SU-DHL-6 (cell line): ENCODE measurements around the gene HCFC1.

ENCODE experiments used
- EZH2phosphoT487 ChIP-seq: fragments of 200-600 bp; sonication (generic), shearing (Covaris generic); conservative IDR thresholded peaks from 2 replicates; pipeline ENCODE4 v1.6.1; 2018; ENCODE audit warnings: mild to moderate bottlenecking, antibody characterized with exemption, low read length, moderate library complexity, mixed read lengths
- TF ChIP-seq, protein P1 (sequence below): fragments of 200-600 bp; sonication (generic); IDR thresholded peaks from one replicate; pipeline ENCODE4 v1.5.1; 2017; ENCODE audit warnings: antibody characterized with exemption, mild to moderate bottlenecking, low read length, moderate library complexity; ENCODE audit not compliant: insufficient read depth, poor library complexity, severe bottlenecking

DNA sequence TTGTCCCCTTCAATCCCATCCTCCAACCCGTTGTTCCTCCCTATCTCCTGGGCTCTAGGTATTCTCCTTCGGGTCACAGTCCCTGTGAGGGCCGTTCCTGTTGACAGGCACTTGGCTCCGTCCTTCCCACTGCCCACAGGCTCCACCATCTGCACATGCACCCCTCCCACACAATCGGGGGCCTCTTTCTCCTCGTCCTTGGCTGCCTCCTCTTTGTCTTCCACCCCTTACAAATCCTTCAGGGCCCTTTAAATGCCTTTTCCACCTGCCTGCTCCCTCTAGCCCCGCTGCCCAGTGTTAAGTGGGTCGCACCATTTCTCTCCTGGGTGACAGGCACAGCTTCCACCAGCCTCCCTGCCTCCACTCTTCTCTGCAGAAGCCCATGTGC lies 69.9 kb downstream of the HCFC1 start:
- TF ChIP-seq, protein P1, sequence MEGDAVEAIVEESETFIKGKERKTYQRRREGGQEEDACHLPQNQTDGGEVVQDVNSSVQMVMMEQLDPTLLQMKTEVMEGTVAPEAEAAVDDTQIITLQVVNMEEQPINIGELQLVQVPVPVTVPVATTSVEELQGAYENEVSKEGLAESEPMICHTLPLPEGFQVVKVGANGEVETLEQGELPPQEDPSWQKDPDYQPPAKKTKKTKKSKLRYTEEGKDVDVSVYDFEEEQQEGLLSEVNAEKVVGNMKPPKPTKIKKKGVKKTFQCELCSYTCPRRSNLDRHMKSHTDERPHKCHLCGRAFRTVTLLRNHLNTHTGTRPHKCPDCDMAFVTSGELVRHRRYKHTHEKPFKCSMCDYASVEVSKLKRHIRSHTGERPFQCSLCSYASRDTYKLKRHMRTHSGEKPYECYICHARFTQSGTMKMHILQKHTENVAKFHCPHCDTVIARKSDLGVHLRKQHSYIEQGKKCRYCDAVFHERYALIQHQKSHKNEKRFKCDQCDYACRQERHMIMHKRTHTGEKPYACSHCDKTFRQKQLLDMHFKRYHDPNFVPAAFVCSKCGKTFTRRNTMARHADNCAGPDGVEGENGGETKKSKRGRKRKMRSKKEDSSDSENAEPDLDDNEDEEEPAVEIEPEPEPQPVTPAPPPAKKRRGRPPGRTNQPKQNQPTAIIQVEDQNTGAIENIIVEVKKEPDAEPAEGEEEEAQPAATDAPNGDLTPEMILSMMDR, result no peak
- no peak for TF ChIP-seq EZH2phosphoT487
